Ovary (tissue), 9 donors: ENCODE results near the gene EZR. TPM values are rescaled to one million over a fixed set of nuclear protein-coding genes. Genes with fewer than 3 reads are reported as not detected.

Source experiments
- DNase-seq, 5 donors: peaks; one replicate each; pipeline ENCODE4 v3.0.0-alpha.2; 2019 to 2020
- H3K27ac ChIP-seq, 2 donors: fragments of 200-600 bp; one replicate each; pipeline versions ENCODE4 v1.5.1 to v1.8.0; 2019 to 2022
- H3K27me3 ChIP-seq: fragments of 200-600 bp; one replicate; pipeline ENCODE4 v1.8.0; 2022
- H3K36me3 ChIP-seq: fragments of 200-600 bp; sonication (generic); one replicate; pipeline ENCODE4 v1.5.1; 2019
- H3K4me1 ChIP-seq: one replicate; pipeline ENCODE4 v1.8.1; 2013; ENCODE audit warnings: mild to moderate bottlenecking, moderate library complexity; ENCODE audit not compliant: insufficient read depth
- H3K4me3 ChIP-seq: fragments of 200-600 bp; sonication (generic); one replicate; pipeline ENCODE4 v1.5.1; 2017
- H3K9me3 ChIP-seq, 2 donors: fragments of 200-600 bp in 1 of 2; sonication (generic) in 1 of 2; one replicate each; pipeline versions ENCODE4 v1.5.1 to v1.8.1; 2013 to 2019; ENCODE audit warnings: mild to moderate bottlenecking in 1 of 2, moderate library complexity in 1 of 2
- EP300 ChIP-seq: sonication (generic); formaldehyde crosslinking; IDR thresholded peaks from one replicate; pipeline ENCODE4 v1.6.1; 2017; ENCODE audit warnings: antibody characterized with exemption
- POLR2A ChIP-seq: fragments of 450-650 bp; IDR thresholded peaks from one replicate; pipeline ENCODE4 v1.6.1; 2017; ENCODE audit warnings: antibody characterized with exemption, mild to moderate bottlenecking, moderate library complexity
- WGBS, 3 donors: extraction: QIAGEN DNeasy Blood & Tissue Kit in 1 of 3; methylation state at CpG; one replicate each; pipeline versions ENCODE4 v1.1.5 to v1.1.7; 2013 to 2017; 5-methylcytosine and 5-hydroxymethylcytosine counted together
- intact Hi-C, 4 donors: fragments of 100-400 bp; cut with DNase I; formaldehyde crosslinking; loops; one replicate each; pipeline versions ENCODE4 v1.11.0 to v1.15.1; 2022 to 2023
- microRNA-seq, 3 donors: library from miRNA; unstranded; fragments of <30 nt; microRNA quantifications; one replicate each; pipeline versions ENCODE4 to v1.2.0, GENCODE V29; 2019 to 2020
- polyA plus RNA-seq, 2 donors: library from polyadenylated mRNA; stranded (reverse); fragments of 200-250 nt in 1 of 2; fragments of 350-450 nt in 1 of 2; fragmentation: Illumina TruSeq in 1 of 2; extraction: RNeasy Lipid Tissue Mini Kit (QIAGEN cat#74804) in 1 of 2; gene quantifications; one replicate each; pipeline ENCODE4 v1.2.3, GENCODE V29; 2013 to 2014
- small RNA-seq: library from RNA; depleted of rRNA; stranded (forward); fragments of <200 nt; gene quantifications from one replicate; pipeline ENCODE3, GENCODE V24; 2016
- total RNA-seq, 7 donors: library from RNA; depleted of rRNA in 2 of 7; stranded (reverse); fragments of >200 nt in 2 of 7; fragmentation: NEBNext Ultra II Directional in 3 of 7; extraction: Animal tissue kit (Norgen Biotek cat#: 25700) in 3 of 7; gene quantifications; one replicate each; pipeline versions ENCODE4 v1.1.0 to v1.2.4, GENCODE V29; 2016 to 2023
- TF ChIP-seq, protein P1 (sequence below), 3 donors: fragments of 450-650 bp in 2 of 3; fragments of 200-600 bp in 1 of 3; IDR thresholded peaks; one replicate each; pipeline versions ENCODE4 v1.5.1 to v1.8.0; 2016 to 2022; ENCODE audit warnings: antibody characterized with exemption in 3 of 3, mild to moderate bottlenecking in 1 of 3
- donor health status: DM: no; HTN: no; CAD: no; lungs with moderate emphysema.
- donor health status: DM: no; HTN: no; CAD: no.
- donor health status: Bipolar disorder and iron deficiency.
- donor health status: DM: yes; HTN: yes; CAD: no.
- donor health status: DM: no; HTN: no; CAD: no.
- donor health status: DM: yes; HTN: yes; CAD: no.

EZR gene
- total and polyA plus RNA-seq, 9 donors: 39.0 to 214 (median 85.6) TPM

- Histone ChIP-seq H3K36me3 (no peaks in the 10 kb centered on the region), H3K27ac (no peak overlapping the region), H3K4me1 (no peaks in the 10 kb centered on the region), H3K27me3 (no peaks in the 10 kb centered on the region), H3K4me3 (no peak overlapping the region), H3K9me3 (no peaks in the 10 kb centered on the region)
- intact Hi-C loops: no loop called here
- TF ChIP-seq EP300 (no peak), POLR2A (no peak)
- TF ChIP-seq, protein P1, sequence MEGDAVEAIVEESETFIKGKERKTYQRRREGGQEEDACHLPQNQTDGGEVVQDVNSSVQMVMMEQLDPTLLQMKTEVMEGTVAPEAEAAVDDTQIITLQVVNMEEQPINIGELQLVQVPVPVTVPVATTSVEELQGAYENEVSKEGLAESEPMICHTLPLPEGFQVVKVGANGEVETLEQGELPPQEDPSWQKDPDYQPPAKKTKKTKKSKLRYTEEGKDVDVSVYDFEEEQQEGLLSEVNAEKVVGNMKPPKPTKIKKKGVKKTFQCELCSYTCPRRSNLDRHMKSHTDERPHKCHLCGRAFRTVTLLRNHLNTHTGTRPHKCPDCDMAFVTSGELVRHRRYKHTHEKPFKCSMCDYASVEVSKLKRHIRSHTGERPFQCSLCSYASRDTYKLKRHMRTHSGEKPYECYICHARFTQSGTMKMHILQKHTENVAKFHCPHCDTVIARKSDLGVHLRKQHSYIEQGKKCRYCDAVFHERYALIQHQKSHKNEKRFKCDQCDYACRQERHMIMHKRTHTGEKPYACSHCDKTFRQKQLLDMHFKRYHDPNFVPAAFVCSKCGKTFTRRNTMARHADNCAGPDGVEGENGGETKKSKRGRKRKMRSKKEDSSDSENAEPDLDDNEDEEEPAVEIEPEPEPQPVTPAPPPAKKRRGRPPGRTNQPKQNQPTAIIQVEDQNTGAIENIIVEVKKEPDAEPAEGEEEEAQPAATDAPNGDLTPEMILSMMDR (IDR thresholded peaks at IDR 0.05): no peak
- 72 to 76% (median 73%) methylated on average over 12 to 13 of the region's 13 CpGs for WGBS, 3 donors
- DNase-seq: no peak
Observed at GRCh38 chr6:158718461-158719046, 100.6 kb downstream of the EZR start.

DNA sequence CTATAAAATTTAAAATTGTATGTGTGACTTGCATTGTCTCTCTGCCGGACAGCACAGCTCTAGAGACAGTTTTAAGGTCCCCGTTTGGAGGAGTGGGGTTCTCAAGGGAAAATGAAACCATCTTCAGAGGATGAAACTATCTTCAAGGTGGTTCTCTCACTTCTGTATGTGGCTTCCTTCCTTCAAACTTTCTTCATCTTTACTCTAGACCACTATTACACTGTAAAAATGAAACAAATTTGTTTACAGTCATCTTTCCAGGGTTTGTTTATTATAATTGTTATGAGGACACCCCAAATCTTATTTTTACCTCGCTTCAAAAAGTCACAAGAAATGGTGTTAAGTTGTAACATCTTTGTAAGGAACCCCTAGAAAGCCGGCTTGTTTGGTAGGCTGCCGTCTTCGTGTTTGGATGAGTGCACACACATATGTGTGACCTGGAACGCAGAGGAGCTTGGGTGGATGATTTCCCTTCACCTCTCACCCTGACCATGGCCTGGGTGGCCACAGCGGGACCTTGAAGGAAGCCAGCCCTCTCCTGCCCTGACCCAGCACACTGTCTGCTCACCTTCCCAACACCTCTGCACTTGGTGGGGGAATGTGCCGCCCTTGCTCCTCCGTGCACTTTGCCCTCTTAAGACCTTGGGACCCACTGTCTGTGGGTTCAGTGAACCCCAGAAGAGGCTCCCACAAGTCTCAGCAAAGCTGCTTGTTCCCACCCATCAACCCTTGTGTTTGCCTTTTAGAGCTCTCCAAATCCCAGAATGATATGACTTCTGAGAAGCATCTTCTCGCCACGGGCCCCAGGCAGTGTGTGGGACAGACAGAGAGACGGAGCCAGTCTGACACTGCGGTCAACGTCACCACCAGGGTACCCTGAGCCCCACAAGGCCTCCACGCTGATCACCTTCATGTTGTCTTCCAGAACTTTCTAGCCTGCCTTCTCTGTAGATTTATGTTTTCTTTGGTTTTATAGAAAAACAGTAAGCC, 101.5 kb downstream of the EZR start:
- Histone ChIP-seq H3K4me1 (no peaks in the 10 kb centered on the region), H3K27ac (no peak overlapping the region), H3K9me3 (no peaks in the 10 kb centered on the region), H3K4me3 (no peak overlapping the region), H3K27me3 (no peaks in the 10 kb centered on the region), H3K36me3 (no peaks in the 10 kb centered on the region)
- intact Hi-C loops: no loop called here
- DNase-seq: no peak
- 86 to 91% (median 90%) methylated on average over 16 of the region's 16 CpGs for WGBS, 3 donors
- TF ChIP-seq, protein P1 (IDR thresholded peaks at IDR 0.05): no peak
- TF ChIP-seq EP300 (no peak), POLR2A (no peak)

Small RNA genes lying within 50 kb of the gene (microRNA-seq; reads per million reads assigned to microRNA genes)
- 0 to 0.18 (median 0) reads per million in 3 donors for gene MIR3918

Small RNA genes lying within 50 kb of the gene (small RNA-seq; reads per million reads assigned to genes)
- gene MIR3918: not detected

Other genes with a start within 250 kb of the EZR start
- gene DYNLT1, start 174.6 kb downstream of the EZR start, total RNA-seq: 100 to 1,000 TPM in 4 of 7 donors, 10 to 100 TPM in 3; 50.0 to 115 (median 102) TPM
- 100 to 1,000 TPM; 114 to 217 TPM for gene DYNLT1, start 174.6 kb downstream of the EZR start, polyA plus RNA-seq
- 1 to 10 TPM; 1.7 to 7.8 (median 2.5) TPM for gene SYTL3, start 169.3 kb downstream of the EZR start, total RNA-seq
- gene SYTL3, start 169.3 kb downstream of the EZR start, polyA plus RNA-seq: 1 to 10 TPM; 1.9 to 3.3 TPM
- gene RSPH3, start 180.8 kb upstream of the EZR start, total RNA-seq: 1 to 10 TPM; 4.5 to 9.3 (median 7.6) TPM
- 1 to 10 TPM; 2.6 to 9.7 TPM for gene RSPH3, start 180.8 kb upstream of the EZR start, polyA plus RNA-seq
- gene TAGAP, start 225.6 kb upstream of the EZR start, total RNA-seq: 1 to 10 TPM in 5 of 7 donors, under 1 TPM in 2; 0.58 to 2.3 (median 1.4) TPM
- 1 to 10 TPM in 1 of 2 donors, under 1 TPM in 1; 0.65 to 5.1 TPM for gene TAGAP, start 225.6 kb upstream of the EZR start, polyA plus RNA-seq